RKO (cell line): Measurements from ENCODE around the gene KAZN.

Experiments used
- DNase-seq: peaks from one replicate; pipeline ENCODE4 v3.0.0-alpha.2; 2016; ENCODE audit warnings: low spot score

The KAZN gene

DNA sequence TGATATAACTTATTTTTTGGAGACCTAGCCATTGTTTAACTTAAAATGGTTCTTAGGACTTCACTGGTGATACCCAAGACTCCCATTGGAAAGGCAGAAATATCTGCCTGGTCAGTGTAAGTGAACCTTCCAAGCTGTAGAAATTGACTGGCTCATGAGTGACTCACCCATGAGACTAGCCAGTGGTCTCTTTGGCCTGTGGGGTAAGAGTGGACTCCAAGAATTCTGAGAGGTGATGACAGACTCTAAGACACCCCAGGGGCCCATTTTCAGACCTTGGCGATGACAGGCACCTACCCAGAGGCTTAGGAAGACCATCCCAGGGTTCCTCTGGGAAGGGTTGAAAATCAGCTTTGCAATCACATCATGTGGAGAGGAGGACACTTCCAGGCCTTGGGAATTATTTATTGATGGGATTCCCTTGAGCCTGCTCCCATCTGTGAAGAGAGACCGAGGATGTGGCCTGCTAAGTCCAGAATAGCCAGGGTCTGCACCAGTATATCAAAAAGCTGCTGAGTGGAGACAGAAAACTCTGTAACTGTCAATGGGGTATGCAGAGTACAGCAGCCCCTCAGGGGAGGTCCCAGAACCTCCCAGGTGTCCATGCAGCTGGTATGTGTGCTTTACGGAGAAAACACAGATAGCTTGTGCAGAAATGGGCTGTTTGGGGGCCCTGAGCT lies 78.9 kb downstream of the KAZN start:
- no peak for DNase-seq

- no peak for DNase-seq
Observed at GRCh38 chr1:14678011-14678638, 79.6 kb downstream of the KAZN start.

DNA sequence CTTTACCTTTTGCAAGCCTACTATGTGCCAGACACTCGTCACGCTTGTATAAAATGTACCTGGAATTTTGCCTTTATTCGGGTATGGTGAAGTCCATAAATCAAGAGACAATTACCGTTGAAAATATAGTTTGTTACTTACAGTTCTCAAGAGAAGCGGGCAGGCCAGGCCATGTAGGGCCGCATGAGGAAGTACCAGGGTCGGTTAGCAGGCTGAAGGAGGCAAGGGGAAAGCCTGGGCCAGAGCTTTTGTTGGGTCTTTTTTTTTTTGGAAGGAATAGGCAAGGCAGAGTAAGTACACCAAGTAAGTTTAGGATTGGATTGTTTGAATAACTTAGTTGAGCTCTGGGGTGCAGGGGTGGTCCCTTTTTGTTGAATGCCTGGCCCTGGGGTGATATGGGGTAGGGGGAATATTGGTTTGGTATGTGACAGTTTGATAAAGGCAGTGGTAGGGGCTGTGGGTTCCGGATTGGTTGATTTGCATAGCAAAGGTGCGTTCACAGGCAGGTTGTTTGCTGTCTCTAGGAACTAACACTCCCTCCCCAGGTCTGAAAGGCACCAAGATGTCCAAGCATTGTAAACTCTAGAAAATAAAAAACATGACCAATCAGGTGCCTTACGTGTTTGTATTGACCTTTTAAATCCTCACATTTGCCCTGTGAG lies 80.7 kb downstream of the KAZN start:
- DNase-seq, result no peak

GRCh38 chr1:14681182-14681581 lies 82.7 kb downstream of the KAZN start:
- DNase-seq, result no peak

DNA sequence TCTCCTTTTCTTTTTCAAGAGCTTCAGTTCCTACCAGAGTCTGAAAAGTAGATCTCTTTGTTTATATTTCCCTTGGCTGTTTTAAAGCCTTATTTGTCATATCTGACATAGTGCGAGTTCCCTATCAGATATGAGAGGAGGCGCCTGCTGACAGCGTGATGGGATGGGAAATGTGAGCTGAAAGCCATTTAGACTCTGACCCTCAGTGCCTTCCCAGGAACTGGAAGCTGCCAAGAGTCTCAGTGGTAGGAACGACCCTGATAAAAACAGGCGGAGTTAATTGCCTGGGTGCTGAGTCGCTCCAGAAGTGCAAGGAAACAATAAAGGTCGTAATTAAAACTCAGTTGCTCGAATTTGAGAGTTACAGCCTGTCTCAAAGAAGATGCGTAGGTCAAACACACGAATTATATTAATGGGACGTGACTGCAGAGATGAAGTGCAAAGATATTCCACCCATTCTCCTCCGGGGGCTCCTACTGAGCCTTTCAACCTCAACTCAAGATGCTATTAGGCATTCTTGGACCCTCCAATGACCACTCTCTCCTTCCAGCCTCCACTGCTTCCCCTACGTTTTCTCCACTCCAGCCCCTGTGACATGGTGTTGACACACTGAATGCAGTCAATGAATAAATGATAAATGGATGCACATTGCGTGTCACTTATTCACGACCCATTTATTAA lies 84.6 kb downstream of the KAZN start:
- no peak for DNase-seq

DNA sequence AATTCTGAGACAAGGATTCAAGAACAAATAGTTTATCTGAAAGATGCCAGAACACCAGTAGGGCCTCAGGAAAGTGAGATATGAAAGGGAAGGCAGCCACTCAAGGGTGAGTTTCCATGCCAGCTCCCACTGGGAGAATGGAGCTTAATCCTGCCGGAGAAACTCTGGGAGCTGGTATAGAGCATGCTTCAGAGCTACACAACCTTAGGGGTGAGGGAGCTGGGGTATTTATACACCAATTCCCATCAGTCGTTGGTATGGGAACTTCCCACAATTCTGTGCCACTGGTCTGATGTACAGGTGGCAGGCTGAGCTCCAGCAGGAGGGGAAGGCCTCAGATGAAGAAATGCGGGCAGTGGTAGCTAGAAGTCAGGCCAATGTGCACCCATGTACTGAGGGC lies 86.6 kb downstream of the KAZN start:
- DNase-seq, result no peak

GRCh38 chr1:14686701-14687100 lies 88.2 kb downstream of the KAZN start:
- no peak for DNase-seq

- DNase-seq, result no peak
Observed at GRCh38 chr1:14687147-14687546, 88.7 kb downstream of the KAZN start.

DNA sequence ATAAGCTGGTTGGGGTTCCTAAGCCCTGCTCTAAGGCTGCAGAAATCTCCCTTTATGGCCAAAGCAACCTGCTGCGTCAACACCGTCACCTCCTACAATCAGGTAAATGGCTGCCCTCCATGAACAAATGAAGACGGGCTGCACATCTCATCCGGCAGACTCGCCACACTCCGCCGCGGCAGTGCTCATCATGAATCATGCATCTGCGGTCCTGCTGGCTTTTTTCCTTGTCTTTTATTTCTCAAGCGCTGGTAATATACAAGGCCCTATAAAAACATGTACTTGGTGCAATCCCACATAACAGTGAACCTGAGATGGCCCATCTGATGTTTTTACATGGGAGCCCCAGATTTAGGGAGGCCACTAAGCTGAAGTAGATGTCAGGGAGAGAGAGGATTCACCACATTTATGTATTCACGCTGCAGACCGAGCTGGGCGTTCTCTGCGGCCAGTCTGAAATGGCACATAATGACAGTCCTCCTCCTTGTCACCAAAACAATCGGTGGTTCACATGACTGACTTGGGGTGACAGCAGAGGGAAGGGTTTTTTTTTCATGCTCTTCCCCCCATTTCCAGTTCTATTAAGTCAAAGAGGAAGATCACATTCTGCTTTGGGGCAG lies 91.6 kb downstream of the KAZN start:
- no peak for DNase-seq

- no peak for DNase-seq
Observed at GRCh38 chr1:14693949-14694348, 95.5 kb downstream of the KAZN start.

DNA sequence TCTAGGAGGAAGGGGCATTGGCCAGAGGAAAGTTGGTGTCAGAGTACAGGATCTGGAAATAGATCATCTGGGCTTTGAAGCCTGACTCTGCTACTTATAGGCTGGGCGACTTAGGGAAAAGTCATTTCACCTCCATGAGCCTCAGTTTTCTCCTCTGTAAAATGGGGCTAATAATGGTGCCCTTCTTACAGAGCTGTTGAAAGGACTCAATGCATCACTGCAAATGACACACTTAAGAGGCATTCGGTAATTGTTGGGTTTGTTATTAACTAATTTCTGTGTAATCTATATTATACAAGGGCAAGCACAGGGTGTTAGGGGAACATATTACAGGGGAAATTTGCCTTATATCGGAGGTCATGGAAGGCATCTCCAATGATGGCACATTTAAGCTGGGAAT lies 96.1 kb downstream of the KAZN start:
- no peak for DNase-seq

- no peak for DNase-seq
Observed at GRCh38 chr1:14696761-14697160, 98.3 kb downstream of the KAZN start.

DNA sequence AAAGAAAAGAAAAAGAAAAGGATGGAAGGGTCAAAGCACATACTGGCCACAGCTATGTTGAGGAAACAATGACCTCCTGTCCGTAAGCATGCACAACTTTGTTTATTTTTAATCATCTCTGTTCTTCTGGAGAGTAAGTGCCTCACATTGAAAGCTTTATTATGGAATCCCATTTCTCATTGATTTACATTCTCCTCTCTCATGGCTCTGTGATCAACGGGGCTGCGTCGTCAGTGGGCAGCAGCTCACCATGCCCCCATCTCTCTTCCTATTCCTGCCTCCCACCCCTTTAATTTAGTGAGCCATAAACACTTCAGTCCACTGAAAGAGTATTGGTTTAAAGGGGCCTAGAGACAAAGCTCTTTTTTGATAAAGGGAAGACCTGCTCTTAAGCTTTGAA lies 98.9 kb downstream of the KAZN start:
- DNase-seq, result no peak

DNA sequence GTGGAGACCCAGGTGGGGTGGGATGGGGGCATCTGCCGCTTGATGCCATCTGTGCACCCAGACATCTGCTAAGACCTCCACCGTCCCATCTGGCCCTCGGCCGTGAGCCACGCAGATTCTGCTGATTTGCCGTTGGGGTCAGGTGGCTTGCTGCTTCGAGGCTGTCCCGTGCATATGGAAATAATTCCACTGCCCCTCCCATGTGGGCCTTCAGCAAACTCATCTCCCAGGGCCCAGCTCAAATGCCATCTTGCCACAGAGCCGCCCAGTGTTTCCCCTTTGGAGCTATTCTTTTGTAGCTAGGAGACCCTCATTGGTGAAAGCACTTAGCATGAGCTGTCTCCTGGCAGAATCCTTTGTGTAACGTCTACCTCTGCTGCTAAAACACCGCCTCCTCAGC lies 99.8 kb downstream of the KAZN start:
- DNase-seq, result no peak

DNA sequence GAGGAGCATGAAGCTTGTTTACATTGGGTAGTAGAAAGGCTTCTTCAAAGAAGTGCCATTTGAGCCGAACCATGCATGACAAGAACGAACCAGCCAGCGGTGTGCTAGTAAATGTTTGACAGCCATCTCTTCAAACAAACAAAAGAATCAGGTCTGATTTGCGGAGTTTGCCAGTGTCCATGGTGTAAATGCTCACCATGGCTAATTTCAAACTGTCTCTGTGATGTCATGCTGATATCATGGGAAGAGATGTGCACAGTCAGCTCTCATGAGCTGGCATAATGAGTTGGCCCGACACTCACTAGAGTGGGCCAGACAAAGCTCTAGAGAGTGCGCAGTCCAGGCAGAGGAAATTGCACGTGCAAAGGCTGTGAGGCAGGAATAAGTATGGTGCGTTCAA lies 101.1 kb downstream of the KAZN start:
- no peak for DNase-seq

DNA sequence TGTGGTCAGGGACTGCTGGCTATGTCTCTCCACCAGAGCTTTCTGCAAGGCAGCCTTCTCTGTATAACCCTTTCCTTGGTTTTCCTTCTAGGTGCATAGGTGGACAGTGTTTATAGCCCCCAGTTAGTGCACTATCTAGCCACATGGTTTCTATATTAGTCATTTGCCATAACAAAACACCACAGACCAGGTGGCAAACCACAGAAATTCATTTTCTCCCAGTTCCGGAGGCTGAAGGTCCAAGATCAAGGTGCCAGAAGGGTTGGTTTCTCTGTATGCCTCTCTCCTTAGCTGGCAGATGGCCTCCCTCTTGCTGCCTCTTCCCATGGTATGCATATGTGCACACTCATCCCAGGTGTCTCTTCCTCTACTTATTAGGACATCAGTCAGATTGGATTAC lies 106.4 kb downstream of the KAZN start:
- DNase-seq, result no peak

GRCh38 chr1:14705824-14706223 lies 107.3 kb downstream of the KAZN start:
- no peak for DNase-seq

GRCh38 chr1:14706631-14707030 lies 108.1 kb downstream of the KAZN start:
- no peak for DNase-seq

GRCh38 chr1:14707531-14708445 lies 109.3 kb downstream of the KAZN start:
- DNase-seq, result no peak

GRCh38 chr1:14710331-14710730 lies 111.8 kb downstream of the KAZN start:
- DNase-seq, result no peak

DNA sequence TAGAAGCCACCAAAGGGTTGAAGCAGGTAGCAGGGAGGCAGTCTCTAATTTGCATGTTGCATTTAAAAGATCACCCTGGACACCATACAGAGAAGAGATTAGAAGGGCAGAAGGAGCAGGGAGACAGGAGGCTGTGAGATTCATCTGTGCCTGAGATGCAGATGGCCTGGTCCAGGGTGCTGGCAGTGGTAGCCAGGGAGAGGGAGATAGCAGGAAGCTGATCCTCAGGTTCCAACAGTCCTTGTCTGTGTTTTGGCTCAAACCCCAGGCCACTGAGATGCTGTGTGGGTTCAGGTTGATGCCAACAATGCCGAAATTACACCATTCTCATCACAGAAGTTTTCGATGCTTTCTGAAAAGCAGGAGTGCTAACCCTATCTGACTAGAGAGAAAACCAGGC lies 113.7 kb downstream of the KAZN start:
- DNase-seq, result no peak

GRCh38 chr1:14713077-14713476 lies 114.6 kb downstream of the KAZN start:
- DNase-seq, result no peak
